ENCODE data around the gene RHBG.

GRCh38 chr1:156320560-156320959 lies 48.5 kb upstream of the RHBG start:
- TF ChIP-seq POLR2A (IDR thresholded peaks at IDR 0.05) = no peak
- TF ChIP-seq CTCF (IDR thresholded peaks at IDR 0.05) = no peak
- no peak for TF ChIP-seq POLR2AphosphoS5 (IDR thresholded peaks at IDR 0.05)

Measured in prostate gland (tissue), 2 donors.